ENCODE data around the gene ITGAD. TPM values are rescaled to one million over a fixed set of nuclear protein-coding genes. Genes with fewer than 3 reads are reported as not detected.
"Not testable (repeated sequence)": the region's sequence is repeated elsewhere in the genome, so short reads cannot be mapped to it uniquely, and the experiment has no call there.

Gene ITGAD
- total RNA-seq, 3 donors from 2014 or later (not counting 1 experiment from before 2014, with no cell fraction given) = 1.0 to 2.9 (median 2.2) TPM

- H3K4me1 Mint-ChIP-seq = peaks cover 14 to 36% of the 10 kb centered on the region in 2 donors
- Histone ChIP-seq H3K27me3 (ENCODE audit: control insufficient read depth, insufficient read depth, low read length) (no peaks in the 10 kb centered on the region), H3K9me3 (ENCODE audit: control insufficient read depth, insufficient read depth, low read length) (no peaks in the 10 kb centered on the region), H3K4me3 (ENCODE audit: low read length) (no peak overlapping the region), H3K36me3 (ENCODE audit: control insufficient read depth, insufficient read depth, low read length) (no peaks in the 10 kb centered on the region), H3K27ac (ENCODE audit: low read length) (no peak overlapping the region), H3K4me1 (ENCODE audit: control insufficient read depth, insufficient read depth, low read length) (peaks cover 10% of the 10 kb centered on the region)
- intact Hi-C loops (cut with micrococcal nuclease) = loop anchor here (10.0 kb wide), 1 partner anchor 104 kb away; no protein-coding TSS in a partner anchor
- no peak overlapping the region for H3K4me3 Mint-ChIP-seq
- WGBS (ENCODE audit: insufficient coverage) = 95% methylated on average over 2 of the region's 2 CpGs
- DNase-seq (no peak), ATAC-seq (no peak)
- H3K27me3 Mint-ChIP-seq (ENCODE audit: low read depth in 2 of 2) = no peaks in the 10 kb centered on the region
- H3K36me3 Mint-ChIP-seq = no peaks in the 10 kb centered on the region
- TF ChIP-seq CTCF (IDR thresholded peaks at IDR 0.05) = no peak
- no peaks in the 10 kb centered on the region for H3K9me3 Mint-ChIP-seq
- no peak overlapping the region for H3K27ac Mint-ChIP-seq
These were observed 45.3 kb downstream of the ITGAD start for GRCh38 chr16:31438414-31438813.

GRCh38 chr16:31439023-31439422 is 45.9 kb downstream of the ITGAD start:
- not testable (repeated sequence) for H3K4me3 ChIP-seq (ENCODE audit: low read length); H3K4me1 ChIP-seq (ENCODE audit: control insufficient read depth, insufficient read depth, low read length); DNase-seq; H3K27ac ChIP-seq (ENCODE audit: low read length); H3K9me3 ChIP-seq (ENCODE audit: control insufficient read depth, insufficient read depth, low read length); H3K4me3 Mint-ChIP-seq; H3K9me3 Mint-ChIP-seq; H3K36me3 ChIP-seq (ENCODE audit: control insufficient read depth, insufficient read depth, low read length); H3K27me3 Mint-ChIP-seq (ENCODE audit: low read depth in 2 of 2); H3K27me3 ChIP-seq (ENCODE audit: control insufficient read depth, insufficient read depth, low read length); H3K36me3 Mint-ChIP-seq
- peak overlapping the region in 1 of 2 donors; percentile 35 for H3K27ac Mint-ChIP-seq
- H3K4me1 Mint-ChIP-seq = peaks cover 14 to 36% of the 10 kb centered on the region in 2 donors
- WGBS (ENCODE audit: insufficient coverage) = 16% methylated on average over 2 of the region's 4 CpGs
- intact Hi-C loops (cut with micrococcal nuclease) = loop anchor here (10.0 kb wide), 1 partner anchor 104 kb away; no protein-coding TSS in a partner anchor
- ATAC-seq = peak in 1 of 3 donors; percentile 61

GRCh38 chr16:31439519-31439918 is 46.4 kb downstream of the ITGAD start:
- Mint-ChIP-seq H3K4me1 (peaks cover 14 to 36% of the 10 kb centered on the region in 2 donors), H3K36me3 (no peaks in the 10 kb centered on the region), H3K9me3 (no peaks in the 10 kb centered on the region), H3K27me3 (ENCODE audit: low read depth in 2 of 2) (no peaks in the 10 kb centered on the region), H3K27ac (peak overlapping the region in 1 of 2 donors; percentile 35), H3K4me3 (no peak overlapping the region)
- Histone ChIP-seq H3K27ac (ENCODE audit: low read length) (no peak overlapping the region), H3K4me3 (ENCODE audit: low read length) (no peak overlapping the region), H3K36me3 (ENCODE audit: control insufficient read depth, insufficient read depth, low read length) (no peaks in the 10 kb centered on the region), H3K9me3 (ENCODE audit: control insufficient read depth, insufficient read depth, low read length) (no peaks in the 10 kb centered on the region), H3K4me1 (ENCODE audit: control insufficient read depth, insufficient read depth, low read length) (peaks cover 10% of the 10 kb centered on the region), H3K27me3 (ENCODE audit: control insufficient read depth, insufficient read depth, low read length) (no peaks in the 10 kb centered on the region)
- 50% methylated on average over 2 of the region's 3 CpGs for WGBS (ENCODE audit: insufficient coverage)
- no peak for DNase-seq
- TF ChIP-seq CTCF (IDR thresholded peaks at IDR 0.05) = no peak
- no peak for ATAC-seq
- intact Hi-C loops (cut with micrococcal nuclease) = loop anchor here (10.0 kb wide), 1 partner anchor 105 kb away; no protein-coding TSS in a partner anchor

GRCh38 chr16:31440516-31441184 is 47.5 kb downstream of the ITGAD start:
- Histone ChIP-seq H3K27ac (ENCODE audit: low read length) (no peak overlapping the region), H3K9me3 (ENCODE audit: control insufficient read depth, insufficient read depth, low read length) (no peaks in the 10 kb centered on the region), H3K36me3 (ENCODE audit: control insufficient read depth, insufficient read depth, low read length) (no peaks in the 10 kb centered on the region), H3K4me3 (ENCODE audit: low read length) (no peak overlapping the region), H3K4me1 (ENCODE audit: control insufficient read depth, insufficient read depth, low read length) (peaks cover 10% of the 10 kb centered on the region), H3K27me3 (ENCODE audit: control insufficient read depth, insufficient read depth, low read length) (no peaks in the 10 kb centered on the region)
- DNase-seq = no peak
- intact Hi-C loops (cut with micrococcal nuclease) = loop anchor here (5.0 kb wide), 4 partner anchors 53 to 298 kb away; partner anchors contain the start of gene PYCARD
- ATAC-seq = no peak
- no peaks in the 10 kb centered on the region for H3K27me3 Mint-ChIP-seq (ENCODE audit: low read depth in 2 of 2)
- H3K36me3 Mint-ChIP-seq = no peaks in the 10 kb centered on the region
- no peak for TF ChIP-seq CTCF (IDR thresholded peaks at IDR 0.05)
- H3K9me3 Mint-ChIP-seq = no peaks in the 10 kb centered on the region
- no peak overlapping the region for H3K4me3 Mint-ChIP-seq
- peaks cover 14 to 36% of the 10 kb centered on the region in 2 donors for H3K4me1 Mint-ChIP-seq
- H3K27ac Mint-ChIP-seq = no peak overlapping the region
- WGBS (ENCODE audit: insufficient coverage) = 89% methylated on average over 4 of the region's 4 CpGs
